Fibroblast of mammary gland (primary cell): ENCODE measurements around the gene C9orf50.

Experiments used
- DNase-seq: peaks from one replicate; pipeline ENCODE4 v3.0.0-alpha.2; 2010; ENCODE audit warnings: low read depth
- H3K4me3 ChIP-seq: 2 replicates; pipeline ENCODE4 v1.5.1; 2011; ENCODE audit warnings: low read depth, mild to moderate bottlenecking, low read length, moderate library complexity; ENCODE audit not compliant: control insufficient read depth
- CTCF ChIP-seq: conservative IDR thresholded peaks from 2 replicates; pipeline ENCODE4 v1.5.1; 2011; ENCODE audit warnings: low read depth, low read length, inconsistent platforms; ENCODE audit not compliant: control insufficient read depth, insufficient read depth

Gene C9orf50

GRCh38 chr9:129620669-129621295, at the start of gene C9orf50:
Gene C9orf50, minus strand, starts transcription at chr9:129621101. Its CDS starts 527 bp downstream, at chr9:129620574.
- DNase-seq, result no peak
- TF ChIP-seq CTCF, result no peak
- H3K4me3 ChIP-seq, result peak within 1 kb of the TSS; percentile 35

DNA sequence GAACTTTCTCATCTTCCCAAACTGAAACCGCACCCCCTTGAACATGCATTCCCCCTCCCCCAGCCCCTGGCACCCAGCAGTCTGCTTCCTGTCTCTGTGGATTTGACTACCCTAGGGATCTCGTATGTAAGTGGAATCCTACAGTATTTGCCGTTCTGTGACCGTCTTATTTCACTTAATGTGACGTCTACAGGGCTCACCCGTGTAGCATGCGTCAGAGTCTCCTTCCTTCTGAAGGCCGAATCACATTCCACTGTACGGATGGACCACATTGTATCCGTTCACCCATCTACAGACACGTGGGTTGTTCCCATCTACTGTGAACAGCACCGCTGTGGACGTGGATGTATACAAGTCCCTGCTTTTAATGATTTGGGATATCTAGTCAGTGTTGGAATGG, 49.0 kb upstream of the C9orf50 start:
- DNase-seq, result no peak
- H3K4me3 ChIP-seq, result no peak overlapping the region
- no peak for TF ChIP-seq CTCF

DNA sequence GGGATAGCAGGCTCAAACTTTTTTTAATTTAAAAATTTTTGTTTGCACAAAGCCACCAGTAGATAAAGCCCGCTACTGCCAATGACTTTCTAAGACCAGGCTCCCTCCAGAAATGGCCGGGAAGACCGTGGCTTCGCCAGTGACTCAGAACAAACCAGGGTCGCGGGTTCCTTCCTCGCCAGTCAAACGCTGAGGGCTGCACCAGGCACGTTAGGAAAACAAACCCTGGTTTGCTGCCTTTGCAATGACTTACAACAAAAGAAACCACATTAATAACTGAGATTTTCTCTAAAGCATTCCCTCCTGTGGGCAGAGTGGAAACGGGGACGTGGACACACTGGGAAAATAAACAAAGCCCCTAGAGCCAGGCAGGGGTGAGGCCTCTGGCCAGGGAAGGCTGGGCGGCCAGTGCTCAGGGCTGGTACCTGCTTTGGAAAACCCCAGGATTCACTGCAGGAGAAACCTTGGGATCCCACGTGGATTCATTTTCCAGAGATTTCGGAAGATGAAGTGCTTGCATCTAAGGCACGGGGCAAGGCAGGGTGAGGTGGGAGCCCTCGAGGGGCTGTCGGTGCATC, 48.3 kb upstream of the C9orf50 start:
- no peak overlapping the region for H3K4me3 ChIP-seq
- DNase-seq, result peak; percentile 41
- no peak for TF ChIP-seq CTCF

- H3K4me3 ChIP-seq, result no peak overlapping the region
- no peak for TF ChIP-seq CTCF
- no peak for DNase-seq
These were observed 46.9 kb upstream of the C9orf50 start for GRCh38 chr9:129667850-129668249.

- DNase-seq, result no peak
- no peak for TF ChIP-seq CTCF
These were observed 46.5 kb upstream of the C9orf50 start for GRCh38 chr9:129667378-129667777.

GRCh38 chr9:129666575-129666974, 45.7 kb upstream of the C9orf50 start:
- no peak for DNase-seq
- TF ChIP-seq CTCF, result no peak
- H3K4me3 ChIP-seq, result no peak overlapping the region

More at GRCh38 chr9:129667378-129667777, 46.5 kb upstream of the C9orf50 start:
- H3K4me3 ChIP-seq, result no peak overlapping the region
